Activated naive CD8-positive, alpha-beta T cell treated with anti-CD3 and anti-CD28 coated beads, Interleukin-2, amount 50 U/mL, for 24 hours (primary cell): ENCODE data around the gene SUPT4H1.

Experiments used
- ATAC-seq: fragments of 150-1000 bp; cut with Tn5 transposase; one replicate; pipeline ENCODE4 v1.10.0; 2021
- DNase-seq: peaks from one replicate; pipeline ENCODE4 v3.0.0; 2021
- H3K27ac Mint-ChIP-seq: one replicate; pipeline ENCODE4 v1.8.0; 2021; ENCODE audit warnings: mild to moderate bottlenecking, mixed read lengths
- H3K27me3 Mint-ChIP-seq: one replicate; pipeline ENCODE4 v1.8.0; 2021; ENCODE audit warnings: mixed read lengths
- H3K36me3 Mint-ChIP-seq: one replicate; pipeline ENCODE4 v1.8.0; 2021; ENCODE audit warnings: low read depth, mixed read lengths
- H3K4me1 Mint-ChIP-seq: one replicate; pipeline ENCODE4 v1.8.0; 2021; ENCODE audit warnings: mixed read lengths
- H3K4me3 Mint-ChIP-seq: one replicate; pipeline ENCODE4 v1.8.0; 2021; ENCODE audit warnings: mild to moderate bottlenecking, moderate library complexity, mixed read lengths
- H3K9me3 Mint-ChIP-seq: one replicate; pipeline ENCODE4 v1.8.0; 2021; ENCODE audit warnings: mixed read lengths

SUPT4H1 gene

DNA sequence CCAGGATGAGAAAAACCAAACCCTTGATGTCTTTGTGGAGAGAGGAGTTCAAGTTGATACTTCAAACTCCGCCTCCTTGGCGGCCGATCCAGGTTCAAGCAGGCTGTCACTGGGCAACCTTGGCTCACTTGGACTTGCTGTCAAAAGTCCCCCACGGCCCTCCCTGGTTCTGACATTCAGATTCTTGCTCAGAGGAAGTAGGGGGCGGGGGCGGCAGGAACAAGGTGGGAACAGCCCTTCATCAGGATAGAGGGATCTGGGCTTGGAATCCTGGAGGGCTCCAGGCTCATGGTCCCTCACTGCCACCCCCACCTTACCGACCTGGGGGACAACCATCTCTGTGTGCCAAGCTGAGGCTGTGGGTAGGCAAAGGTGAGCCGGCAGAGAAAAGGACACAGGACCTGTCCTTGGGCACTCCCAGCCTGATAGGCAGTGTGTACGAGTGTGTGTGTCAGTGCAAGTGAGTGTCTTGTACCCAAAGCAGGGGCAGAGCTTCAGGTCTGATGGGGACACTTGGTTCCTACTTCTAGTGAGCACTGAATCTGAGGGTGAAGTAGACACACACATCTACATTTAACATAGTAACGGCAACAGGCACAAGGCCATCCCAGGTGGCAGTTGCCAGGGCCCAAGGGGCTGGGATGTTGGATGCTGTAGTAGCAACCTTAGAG lies 16.8 kb downstream of the SUPT4H1 start:
- peaks cover 14% of the 10 kb centered on the region for H3K27me3 Mint-ChIP-seq
- H3K36me3 Mint-ChIP-seq: peaks cover 54% of the 10 kb centered on the region
- H3K4me1 Mint-ChIP-seq: peaks cover 66% of the 10 kb centered on the region
- ATAC-seq (no peak), DNase-seq (peak; percentile 72)
- H3K9me3 Mint-ChIP-seq: no peaks in the 10 kb centered on the region
- peak overlapping the region; percentile 99 for H3K4me3 Mint-ChIP-seq
- H3K27ac Mint-ChIP-seq: peak overlapping the region; percentile 98

DNA sequence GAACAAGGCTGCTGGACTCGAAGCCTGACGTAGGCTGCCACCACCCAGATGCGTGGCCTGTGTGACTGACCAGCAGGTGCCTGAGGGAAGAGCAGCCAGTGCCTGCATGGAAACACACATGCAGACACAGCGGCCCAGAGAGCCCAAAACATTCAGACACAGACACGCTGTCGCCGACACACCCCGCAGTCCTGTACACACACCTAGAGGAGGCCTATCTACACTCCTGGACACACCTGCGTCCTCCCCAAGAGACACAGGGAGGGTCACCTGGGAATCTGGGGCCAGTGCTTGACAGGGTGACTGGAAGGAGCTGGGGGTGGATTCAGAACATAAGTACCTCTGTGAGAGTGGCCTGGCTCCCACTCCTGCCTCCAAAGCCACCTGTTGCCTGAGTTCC lies 17.3 kb downstream of the SUPT4H1 start:
- Mint-ChIP-seq H3K4me1 (peaks cover 66% of the 10 kb centered on the region), H3K36me3 (peaks cover 53% of the 10 kb centered on the region), H3K27ac (peak overlapping the region; percentile 98), H3K27me3 (peaks cover 15% of the 10 kb centered on the region), H3K4me3 (peak overlapping the region; percentile 99), H3K9me3 (no peaks in the 10 kb centered on the region)
- ATAC-seq: no peak
- no peak for DNase-seq

DNA sequence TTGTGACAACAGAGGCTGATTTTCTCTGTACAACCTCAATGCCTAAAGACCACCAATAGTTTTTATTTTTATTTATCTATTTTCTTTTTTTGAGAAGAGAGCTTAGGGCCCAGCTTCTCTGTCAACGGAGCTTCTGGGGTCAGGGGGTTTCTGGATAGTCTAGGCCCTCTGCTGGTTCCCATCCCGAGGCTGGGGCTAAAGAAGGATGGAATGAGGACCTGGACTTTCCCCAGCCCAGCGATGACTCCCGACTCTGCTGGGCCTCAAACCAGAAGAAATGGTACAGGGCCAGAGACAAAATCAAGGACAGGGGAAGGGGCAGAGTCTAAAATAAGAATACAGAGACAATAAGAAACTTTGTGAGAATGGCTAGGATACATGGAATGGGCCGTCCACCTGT lies 17.7 kb downstream of the SUPT4H1 start:
- H3K27me3 Mint-ChIP-seq: peaks cover 15% of the 10 kb centered on the region
- ATAC-seq (no peak), DNase-seq (no peak)
- peak overlapping the region; percentile 99 for H3K4me3 Mint-ChIP-seq
- peaks cover 48% of the 10 kb centered on the region for H3K36me3 Mint-ChIP-seq
- peaks cover 70% of the 10 kb centered on the region for H3K4me1 Mint-ChIP-seq
- peak overlapping the region; percentile 98 for H3K27ac Mint-ChIP-seq
- H3K9me3 Mint-ChIP-seq: no peaks in the 10 kb centered on the region

GRCh38 chr17:58333736-58334207 lies 18.2 kb downstream of the SUPT4H1 start:
- Mint-ChIP-seq H3K4me3 (peak overlapping the region; percentile 99), H3K9me3 (no peaks in the 10 kb centered on the region), H3K27ac (peak overlapping the region; percentile 98), H3K36me3 (peaks cover 46% of the 10 kb centered on the region), H3K4me1 (peaks cover 75% of the 10 kb centered on the region), H3K27me3 (peaks cover 15% of the 10 kb centered on the region)
- peak; percentile 50 for DNase-seq
- ATAC-seq: no peak

DNA sequence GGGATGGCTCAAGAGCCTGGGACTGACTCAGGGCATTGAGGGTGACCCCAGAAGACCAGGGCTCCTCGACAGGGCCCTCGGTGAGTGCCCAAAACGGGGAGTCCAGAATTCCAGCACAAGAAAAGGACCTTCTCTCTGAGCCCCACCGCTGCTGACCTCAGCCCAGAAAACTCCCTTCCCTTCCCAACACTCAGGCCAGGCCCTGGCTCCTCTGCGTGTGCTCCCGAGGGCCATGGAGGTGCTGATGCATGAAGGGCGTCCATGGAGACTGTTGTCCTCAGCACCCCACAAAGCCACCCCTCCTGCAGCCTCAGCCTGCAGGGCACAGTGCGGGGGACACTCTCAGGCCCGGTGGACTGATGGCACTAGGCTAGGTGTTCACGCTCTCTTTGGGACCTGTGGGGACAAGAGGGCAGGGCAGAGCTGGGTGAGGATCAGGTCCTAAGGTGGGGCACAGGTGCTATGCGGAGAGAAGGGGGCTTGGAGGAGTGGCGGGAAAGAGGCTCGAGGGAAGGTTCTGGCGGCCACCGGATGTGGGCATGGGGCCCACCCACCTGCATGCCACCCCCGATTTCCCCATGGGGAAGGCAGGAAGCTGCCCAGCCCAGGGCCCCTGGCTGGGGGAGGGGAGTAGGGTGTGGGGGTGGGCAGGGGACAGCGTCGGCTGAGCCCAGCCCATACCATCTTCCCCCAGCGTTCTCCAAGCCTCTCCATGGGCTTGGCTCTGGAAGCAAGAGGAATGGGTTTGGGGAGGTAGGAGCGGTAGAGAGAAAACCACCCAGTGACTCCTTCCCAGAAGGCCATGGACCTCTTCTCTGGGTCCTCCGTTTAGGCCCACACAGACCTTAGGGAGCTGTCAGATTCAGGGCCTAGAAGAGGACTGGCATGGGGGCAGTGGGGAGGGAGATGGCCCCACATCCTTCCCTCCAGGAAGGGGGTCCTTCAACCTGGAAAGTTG lies 18.9 kb downstream of the SUPT4H1 start:
- Mint-ChIP-seq H3K27ac (peak overlapping the region; percentile 98), H3K4me1 (peaks cover 77% of the 10 kb centered on the region), H3K36me3 (peaks cover 42% of the 10 kb centered on the region), H3K9me3 (no peaks in the 10 kb centered on the region), H3K27me3 (peaks cover 15% of the 10 kb centered on the region), H3K4me3 (peak overlapping the region; percentile 99)
- ATAC-seq (no peak), DNase-seq (peak; percentile 86)

DNA sequence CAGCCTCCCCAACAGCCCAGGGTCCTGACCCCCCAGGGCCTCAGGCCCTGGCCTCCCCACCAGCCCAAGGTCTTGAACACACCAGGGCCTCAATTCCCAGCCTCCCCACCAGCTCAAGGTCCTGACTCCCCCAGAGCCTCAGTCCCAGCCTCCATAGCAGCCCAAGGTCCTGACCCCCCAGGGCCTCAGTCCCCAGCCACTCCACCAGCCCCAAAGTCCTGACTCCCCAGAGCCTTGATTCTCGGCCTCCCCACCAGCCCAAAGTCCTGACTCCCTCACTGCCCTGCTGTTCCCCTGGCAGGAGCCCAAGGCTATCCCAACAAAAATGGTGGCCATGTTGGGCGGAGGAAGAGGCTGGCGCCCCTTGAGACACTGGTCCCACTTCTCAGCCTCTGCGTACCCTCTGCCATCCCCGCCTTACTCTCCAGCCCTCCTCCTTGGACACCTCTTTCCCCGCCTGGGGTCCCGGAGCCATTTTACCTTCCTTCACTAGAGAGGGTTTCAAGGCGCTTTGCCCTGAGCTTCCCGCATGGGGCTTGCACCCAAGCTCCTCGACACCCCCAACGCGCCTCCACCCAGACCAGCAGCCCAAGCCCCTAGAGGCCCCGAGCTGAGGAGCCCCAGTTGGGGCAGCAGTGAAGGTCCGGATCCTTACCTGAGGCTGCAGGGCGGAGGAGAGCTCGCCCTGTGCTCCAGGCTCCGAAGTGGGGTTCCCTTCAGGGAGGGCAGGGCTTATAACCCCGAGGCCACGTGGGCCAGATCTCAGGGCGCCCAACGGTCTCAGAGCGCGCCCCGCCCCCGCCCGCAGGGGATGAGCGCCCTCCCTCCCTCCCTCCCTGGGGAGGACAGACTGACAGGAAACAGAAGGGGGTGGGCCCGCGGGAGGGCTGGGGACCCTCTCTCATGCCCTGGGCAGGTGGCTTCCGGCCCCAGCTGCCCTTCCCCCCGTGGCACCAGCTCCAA lies 19.9 kb downstream of the SUPT4H1 start:
- H3K4me1 Mint-ChIP-seq: peaks cover 78% of the 10 kb centered on the region
- H3K36me3 Mint-ChIP-seq: peaks cover 44% of the 10 kb centered on the region
- peak overlapping the region; percentile 98 for H3K27ac Mint-ChIP-seq
- DNase-seq: peak; percentile 93
- H3K9me3 Mint-ChIP-seq: no peaks in the 10 kb centered on the region
- H3K4me3 Mint-ChIP-seq: peak overlapping the region; percentile 99
- H3K27me3 Mint-ChIP-seq: peaks cover 15% of the 10 kb centered on the region
- ATAC-seq: peak; percentile 0

GRCh38 chr17:58330997-58331814 lies 20.8 kb downstream of the SUPT4H1 start:
- Mint-ChIP-seq H3K4me1 (peaks cover 76% of the 10 kb centered on the region), H3K27me3 (peaks cover 15% of the 10 kb centered on the region), H3K36me3 (peaks cover 44% of the 10 kb centered on the region), H3K4me3 (peak overlapping the region; percentile 99), H3K27ac (peak overlapping the region; percentile 98), H3K9me3 (no peaks in the 10 kb centered on the region)
- ATAC-seq (no peak), DNase-seq (peak; percentile 76)

DNA sequence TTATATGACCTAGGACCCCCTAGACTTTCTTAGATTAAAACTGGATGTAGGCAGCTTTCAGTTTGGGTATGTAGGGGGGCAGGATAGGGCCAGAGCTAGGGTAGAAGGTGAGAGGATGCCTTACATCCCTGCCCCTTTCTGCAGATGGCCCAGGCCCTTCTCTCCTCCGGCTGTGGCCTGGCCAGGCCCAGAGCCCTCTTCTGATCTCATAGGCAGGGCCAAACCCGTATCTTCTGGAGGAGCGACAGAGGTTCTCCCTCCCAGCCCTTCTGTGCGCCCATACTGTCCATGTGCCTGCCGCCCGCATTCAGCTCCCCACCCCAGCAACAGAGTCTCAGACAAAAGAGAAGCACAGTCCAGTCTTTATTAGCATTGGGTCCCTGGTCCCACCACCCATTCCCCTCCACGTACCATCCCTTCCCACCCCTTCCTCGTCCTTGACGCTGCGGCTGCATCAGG lies 21.4 kb downstream of the SUPT4H1 start:
- Mint-ChIP-seq H3K27me3 (peaks cover 15% of the 10 kb centered on the region), H3K9me3 (no peaks in the 10 kb centered on the region), H3K4me1 (peaks cover 76% of the 10 kb centered on the region), H3K4me3 (peak overlapping the region; percentile 99), H3K27ac (peak overlapping the region; percentile 98), H3K36me3 (peaks cover 42% of the 10 kb centered on the region)
- DNase-seq: peak; percentile 48
- peak; percentile 0 for ATAC-seq

- DNase-seq (peak; percentile 56), ATAC-seq (peak; percentile 31)
- Mint-ChIP-seq H3K27ac (peak overlapping the region; percentile 98), H3K4me3 (peak overlapping the region; percentile 99), H3K9me3 (no peaks in the 10 kb centered on the region), H3K27me3 (peaks cover 15% of the 10 kb centered on the region), H3K36me3 (peaks cover 42% of the 10 kb centered on the region), H3K4me1 (peaks cover 77% of the 10 kb centered on the region)
These were observed 22.0 kb downstream of the SUPT4H1 start for GRCh38 chr17:58329810-58330537.

- DNase-seq (peak; percentile 90), ATAC-seq (peak; percentile 45)
- peaks cover 38% of the 10 kb centered on the region for H3K36me3 Mint-ChIP-seq
- H3K4me1 Mint-ChIP-seq: peaks cover 75% of the 10 kb centered on the region
- H3K27me3 Mint-ChIP-seq: peaks cover 15% of the 10 kb centered on the region
- H3K4me3 Mint-ChIP-seq: peak overlapping the region; percentile 99
- H3K27ac Mint-ChIP-seq: peak overlapping the region; percentile 98
- H3K9me3 Mint-ChIP-seq: no peaks in the 10 kb centered on the region
These were observed 22.8 kb downstream of the SUPT4H1 start for GRCh38 chr17:58329035-58329809.

GRCh38 chr17:58328195-58329034 lies 23.6 kb downstream of the SUPT4H1 start, which contains the start of gene TSPOAP1:
Gene TSPOAP1, minus strand, starts transcription at chr17:58328795. Its CDS starts 875 bp downstream, at chr17:58327920.
- Mint-ChIP-seq H3K9me3 (no peaks in the 10 kb centered on the region), H3K27ac (peak within 1 kb of the TSS; percentile 98), H3K27me3 (peaks cover 15% of the 10 kb centered on the region), H3K36me3 (peaks cover 35% of the 10 kb centered on the region), H3K4me1 (peaks cover 72% of the 10 kb centered on the region), H3K4me3 (peak within 1 kb of the TSS; percentile 99)
- DNase-seq (peak; percentile 88), ATAC-seq (peak; percentile 0)
